ENCODE measurements around the gene ITGA2. TPM values are rescaled to one million over a fixed set of nuclear protein-coding genes. Genes with fewer than 3 reads are reported as not detected.

Gene ITGA2
- total RNA-seq, 1 experiment from 2014 or later: not detected

GRCh38 chr5:53114988-53115387, 125.8 kb downstream of the ITGA2 start:
- no peak for DNase-seq (ENCODE audit: low spot score)
- in situ Hi-C loops (cut with HindIII; ENCODE audit: low sequenced_read_pairs): no loop called here

- in situ Hi-C loops (cut with HindIII; ENCODE audit: low sequenced_read_pairs): no loop called here
- no peak for DNase-seq (ENCODE audit: low spot score)
Measured at GRCh38 chr5:53116597-53116996, 127.4 kb downstream of the ITGA2 start.

GRCh38 chr5:53118879-53119278, 129.7 kb downstream of the ITGA2 start:
- in situ Hi-C loops (cut with HindIII; ENCODE audit: low sequenced_read_pairs): no loop called here
- DNase-seq (ENCODE audit: low spot score): no peak

- DNase-seq (ENCODE audit: low spot score): no peak
- in situ Hi-C loops (cut with HindIII; ENCODE audit: low sequenced_read_pairs): no loop called here
Measured at GRCh38 chr5:53120165-53120564, 131.0 kb downstream of the ITGA2 start.

GRCh38 chr5:53123702-53124101, 134.6 kb downstream of the ITGA2 start:
- in situ Hi-C loops (cut with HindIII; ENCODE audit: low sequenced_read_pairs): no loop called here

GRCh38 chr5:53126521-53126920, 137.4 kb downstream of the ITGA2 start:
- in situ Hi-C loops (cut with HindIII; ENCODE audit: low sequenced_read_pairs): no loop called here
- DNase-seq (ENCODE audit: low spot score): no peak

More at GRCh38 chr5:53123702-53124101, 134.6 kb downstream of the ITGA2 start:
- DNase-seq (ENCODE audit: low spot score): no peak

- DNase-seq (ENCODE audit: low spot score): no peak
- in situ Hi-C loops (cut with HindIII; ENCODE audit: low sequenced_read_pairs): no loop called here
Measured at GRCh38 chr5:53127107-53127506, 138.0 kb downstream of the ITGA2 start.

- no peak for DNase-seq (ENCODE audit: low spot score)
- in situ Hi-C loops (cut with HindIII; ENCODE audit: low sequenced_read_pairs): no loop called here
Measured at GRCh38 chr5:53128481-53128880, 139.3 kb downstream of the ITGA2 start.

- in situ Hi-C loops (cut with HindIII; ENCODE audit: low sequenced_read_pairs): no loop called here
- DNase-seq (ENCODE audit: low spot score): no peak
Measured at GRCh38 chr5:53130266-53130665, 141.1 kb downstream of the ITGA2 start.

- in situ Hi-C loops (cut with HindIII; ENCODE audit: low sequenced_read_pairs): no loop called here
- no peak for DNase-seq (ENCODE audit: low spot score)
Measured at GRCh38 chr5:53133020-53133419, 143.9 kb downstream of the ITGA2 start.

Other genes starting within 250 kb of the ITGA2 start
- not detected in 2 replicates for gene ITGA1, start 201.4 kb upstream of the ITGA2 start, total RNA-seq (2014; rRNA removed; shearing (Covaris generic))
- gene PELO, start 201.4 kb upstream of the ITGA2 start, total RNA-seq (2014; rRNA removed; shearing (Covaris generic)): 17.1 and 17.4 TPM in 2 replicates
- 41.4 and 49.4 TPM in 2 replicates for gene MOCS2, start 120.4 kb downstream of the ITGA2 start, total RNA-seq (2014; rRNA removed; shearing (Covaris generic))

Measured in G401 (cell line).